Mucosa of descending colon (tissue), 3 donors: ENCODE measurements around the gene SMIM1. TPM values are rescaled to one million over a fixed set of nuclear protein-coding genes. Genes with fewer than 3 reads are reported as not detected.

ENCODE experiments used
- ATAC-seq: fragments of 200-7000 bp; cut with Tn5 transposase; one replicate; pipeline ENCODE4 v1.9.1; 2020; ENCODE audit warnings: mild to moderate bottlenecking, moderate library complexity
- DNase-seq, 3 donors: peaks; one replicate each; pipeline ENCODE4 v3.0.0-alpha.2; 2020
- H3K36me3 ChIP-seq: fragments of 200-600 bp; one replicate; pipeline ENCODE4 v1.8.0; 2021; ENCODE audit warnings: low read depth, mild to moderate bottlenecking
- H3K4me1 ChIP-seq: fragments of 200-600 bp; one replicate; pipeline ENCODE4 v1.8.0; 2021; ENCODE audit warnings: low read depth, mild to moderate bottlenecking
- H3K4me3 ChIP-seq: fragments of 200-600 bp; one replicate; pipeline ENCODE4 v1.8.0; 2021; ENCODE audit warnings: mild to moderate bottlenecking
- H3K9me3 ChIP-seq: fragments of 200-600 bp; one replicate; pipeline ENCODE4 v1.8.0; 2021; ENCODE audit warnings: mild to moderate bottlenecking
- intact Hi-C, 2 donors: fragments of 100-400 bp; cut with DNase I in 1 of 2; cut with micrococcal nuclease in 1 of 2; formaldehyde crosslinking; loops; one replicate each; pipeline versions ENCODE4 v1.11.0 to v1.11.1; 2022; cut with DNase I, micrococcal nuclease
- total RNA-seq, 3 donors: library from RNA; stranded (reverse); fragmentation: NEBNext Ultra II Directional in 2 of 3; extraction: Animal tissue kit (Norgen Biotek cat#: 25700) in 2 of 3; gene quantifications; one replicate each; pipeline versions ENCODE4 v1.2.1 to v1.2.4, GENCODE V29; 2021 to 2023
- TF ChIP-seq, protein P1 (sequence below): fragments of 200-600 bp; IDR thresholded peaks from one replicate; pipeline ENCODE4 v1.8.0; 2022; ENCODE audit warnings: antibody characterized with exemption, mild to moderate bottlenecking
- donor health status: DM: no; HTN: no; CAD: no; lungs with moderate emphysema.
- donor health status: DM: no; HTN: no; CAD: no.
- donor health status: DM: no; HTN: yes; CAD: no.

The SMIM1 gene
- total RNA-seq, 3 donors from 2014 or later, result 1.6 to 16.1 (median 2.6) TPM

DNA sequence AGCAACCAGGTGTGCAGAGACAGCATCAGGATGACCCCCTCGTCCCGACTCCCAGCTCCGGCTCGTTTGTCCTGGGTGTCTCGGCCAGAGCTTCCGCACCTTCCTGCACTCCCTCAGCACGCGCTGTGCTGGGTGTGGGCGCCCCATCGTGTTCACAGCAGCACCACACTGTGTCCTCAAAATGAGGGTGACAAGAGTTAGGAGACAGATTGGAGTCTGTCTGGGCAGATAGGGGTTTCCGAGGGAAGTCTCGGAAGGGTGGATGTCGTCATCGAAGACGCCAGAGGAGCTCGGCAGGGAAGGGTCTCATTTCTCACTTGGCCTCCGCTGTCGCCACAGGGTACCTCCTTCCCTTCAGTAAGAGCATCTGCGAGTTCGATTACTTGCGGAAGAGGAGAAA is 16.2 kb upstream of the SMIM1 start:
- TF ChIP-seq, protein P1, sequence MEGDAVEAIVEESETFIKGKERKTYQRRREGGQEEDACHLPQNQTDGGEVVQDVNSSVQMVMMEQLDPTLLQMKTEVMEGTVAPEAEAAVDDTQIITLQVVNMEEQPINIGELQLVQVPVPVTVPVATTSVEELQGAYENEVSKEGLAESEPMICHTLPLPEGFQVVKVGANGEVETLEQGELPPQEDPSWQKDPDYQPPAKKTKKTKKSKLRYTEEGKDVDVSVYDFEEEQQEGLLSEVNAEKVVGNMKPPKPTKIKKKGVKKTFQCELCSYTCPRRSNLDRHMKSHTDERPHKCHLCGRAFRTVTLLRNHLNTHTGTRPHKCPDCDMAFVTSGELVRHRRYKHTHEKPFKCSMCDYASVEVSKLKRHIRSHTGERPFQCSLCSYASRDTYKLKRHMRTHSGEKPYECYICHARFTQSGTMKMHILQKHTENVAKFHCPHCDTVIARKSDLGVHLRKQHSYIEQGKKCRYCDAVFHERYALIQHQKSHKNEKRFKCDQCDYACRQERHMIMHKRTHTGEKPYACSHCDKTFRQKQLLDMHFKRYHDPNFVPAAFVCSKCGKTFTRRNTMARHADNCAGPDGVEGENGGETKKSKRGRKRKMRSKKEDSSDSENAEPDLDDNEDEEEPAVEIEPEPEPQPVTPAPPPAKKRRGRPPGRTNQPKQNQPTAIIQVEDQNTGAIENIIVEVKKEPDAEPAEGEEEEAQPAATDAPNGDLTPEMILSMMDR, result no peak
- H3K4me3 ChIP-seq, result no peak overlapping the region
- no peaks in the 10 kb centered on the region for H3K9me3 ChIP-seq
- no peaks in the 10 kb centered on the region for H3K4me1 ChIP-seq
- ATAC-seq (no peak), DNase-seq (no peak)
- intact Hi-C loops, result no loop called here
- no peaks in the 10 kb centered on the region for H3K36me3 ChIP-seq

DNA sequence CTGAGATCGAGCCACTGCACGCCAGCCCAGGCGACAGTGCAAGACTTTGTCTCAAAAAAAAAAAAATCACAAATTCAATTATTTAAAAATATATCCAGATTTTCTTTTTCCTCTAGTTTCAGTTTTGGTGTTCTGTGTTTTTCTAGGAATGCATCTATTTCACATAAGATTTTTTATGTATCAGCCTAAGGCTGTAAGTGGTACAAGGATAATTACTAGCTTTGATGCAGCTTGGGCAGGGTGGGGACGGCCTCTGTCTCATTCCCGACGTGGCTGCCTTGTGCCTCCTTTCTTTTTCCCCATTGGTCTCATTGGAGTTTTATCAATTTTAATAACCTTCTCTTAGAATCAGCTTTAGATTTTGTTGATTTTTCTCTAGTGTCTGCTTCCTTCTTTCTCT is 13.4 kb upstream of the SMIM1 start:
- no peaks in the 10 kb centered on the region for H3K4me1 ChIP-seq
- ATAC-seq (no peak), DNase-seq (no peak)
- no peaks in the 10 kb centered on the region for H3K9me3 ChIP-seq
- no peaks in the 10 kb centered on the region for H3K36me3 ChIP-seq
- no peak overlapping the region for H3K4me3 ChIP-seq
- TF ChIP-seq, protein P1, result no peak
- intact Hi-C loops, result no loop called here

DNA sequence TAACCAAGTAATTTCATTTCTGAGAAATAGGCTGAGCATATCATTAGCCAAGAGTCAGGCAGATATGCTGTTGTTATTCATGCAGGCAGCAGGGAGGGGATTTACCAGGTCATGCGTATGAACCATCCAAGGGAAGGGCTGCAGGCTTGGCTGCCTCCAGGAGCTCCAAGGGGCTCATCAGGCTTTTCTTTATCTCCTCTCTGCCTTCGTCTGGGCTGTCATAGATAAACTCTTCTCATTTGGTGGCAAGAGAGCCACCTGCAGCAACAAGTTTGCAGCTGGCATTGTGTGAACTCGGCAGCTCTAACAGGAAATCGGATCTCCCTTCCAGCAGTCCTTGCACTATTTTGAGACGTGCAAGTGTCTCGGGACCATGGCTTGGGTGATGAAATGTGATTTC is 12.8 kb upstream of the SMIM1 start:
- intact Hi-C loops, result no loop called here
- no peak for DNase-seq
- H3K4me3 ChIP-seq, result no peak overlapping the region
- no peak for ATAC-seq
- TF ChIP-seq, protein P1, result no peak
- H3K36me3 ChIP-seq, result no peaks in the 10 kb centered on the region
- no peaks in the 10 kb centered on the region for H3K9me3 ChIP-seq
- no peaks in the 10 kb centered on the region for H3K4me1 ChIP-seq

DNA sequence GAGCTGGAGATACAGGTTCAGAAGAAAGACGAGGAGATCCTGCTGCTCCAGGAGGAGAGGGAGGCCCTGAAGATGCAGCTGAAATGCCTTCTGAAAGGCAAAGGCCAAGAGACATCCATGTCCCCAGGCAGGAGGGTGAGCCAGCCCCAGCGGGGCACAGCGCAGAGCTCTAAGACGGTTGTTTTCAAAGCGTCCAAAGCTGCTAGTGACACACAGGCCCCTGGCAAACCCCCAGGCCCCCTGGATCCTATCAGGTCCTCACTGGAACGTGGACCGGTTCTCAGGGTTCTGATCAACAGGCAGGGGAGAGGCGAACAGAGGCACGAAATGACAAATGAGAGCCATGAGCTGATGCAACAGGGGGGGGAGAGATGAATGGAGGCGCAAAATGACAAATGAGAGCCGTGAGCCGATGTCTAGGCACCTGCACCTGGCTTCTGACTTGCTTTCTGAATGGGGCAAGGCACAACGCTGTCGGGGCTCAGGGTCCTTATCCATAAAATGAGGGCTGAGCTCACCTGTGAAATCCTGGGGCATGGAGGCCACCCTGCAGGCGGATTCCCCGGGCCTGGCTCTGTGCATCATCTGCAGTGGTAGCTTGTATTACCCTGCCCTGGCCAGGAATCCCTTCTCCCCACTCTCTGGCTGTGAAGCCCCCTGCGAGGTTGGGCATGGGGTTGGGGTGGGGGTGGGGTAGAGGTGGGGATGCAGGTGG is 11.1 kb upstream of the SMIM1 start:
- Histone ChIP-seq H3K4me1 (no peaks in the 10 kb centered on the region), H3K9me3 (no peaks in the 10 kb centered on the region), H3K36me3 (no peaks in the 10 kb centered on the region), H3K4me3 (no peak overlapping the region)
- ATAC-seq (no peak), DNase-seq (peak in 1 of 3 donors; percentile 17)
- TF ChIP-seq, protein P1, result no peak
- intact Hi-C loops, result no loop called here

DNA sequence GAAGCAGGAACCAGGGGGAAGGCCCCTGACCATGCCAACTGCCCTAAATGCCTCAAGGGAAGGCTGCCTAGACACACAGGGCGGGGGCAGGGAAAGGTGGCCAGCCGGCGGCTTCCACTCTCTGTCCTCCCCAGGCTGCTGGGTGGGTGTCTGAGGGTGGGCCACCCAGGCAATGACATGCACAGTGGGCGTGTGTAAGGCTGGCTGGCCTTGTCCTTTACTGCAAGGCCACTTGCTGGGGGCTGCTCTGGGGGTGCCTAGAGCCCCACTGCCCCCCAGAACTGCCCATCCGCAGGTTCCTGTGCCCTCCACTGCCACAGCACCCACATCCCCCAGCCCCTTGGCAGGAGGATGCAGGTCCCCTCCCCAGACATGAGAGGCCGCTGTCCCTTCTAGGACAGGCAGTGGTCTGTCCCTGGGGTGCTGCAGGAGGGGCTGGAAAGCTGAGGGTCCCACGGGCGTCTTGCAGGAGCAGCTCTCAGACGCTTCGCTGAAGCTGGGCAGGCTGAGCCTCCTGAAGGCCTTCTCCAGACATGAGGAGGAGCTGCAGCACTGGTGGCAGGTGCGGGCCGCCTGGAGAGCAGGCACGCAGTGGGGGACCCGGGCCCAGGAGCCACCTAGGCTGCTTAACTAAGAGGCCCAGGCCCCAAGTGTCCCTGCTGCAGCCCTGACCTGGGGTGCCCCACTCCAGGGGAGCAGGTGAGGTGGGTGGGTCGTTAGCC is 10.2 kb upstream of the SMIM1 start:
- Histone ChIP-seq H3K9me3 (no peaks in the 10 kb centered on the region), H3K4me3 (no peak overlapping the region), H3K36me3 (no peaks in the 10 kb centered on the region), H3K4me1 (no peaks in the 10 kb centered on the region)
- TF ChIP-seq, protein P1, result no peak
- intact Hi-C loops, result no loop called here
- no peak for ATAC-seq
- peak in 1 of 3 donors; percentile 26 for DNase-seq
